HG03354 (cell line): Measurements from ENCODE around the gene PLEKHS1.
"Not testable (repeated sequence)": the region's sequence is repeated elsewhere in the genome, so short reads cannot be mapped to it uniquely, and the experiment has no call there.

ENCODE experiments used
- ATAC-seq: cut with Tn5 transposase; IDR thresholded peaks from one replicate; pipeline ENCODE4 v1.9.1; 2021; ENCODE audit warnings: mild to moderate bottlenecking; ENCODE audit not compliant: unreplicated experiment, poor library complexity, severe bottlenecking

PLEKHS1 gene

DNA sequence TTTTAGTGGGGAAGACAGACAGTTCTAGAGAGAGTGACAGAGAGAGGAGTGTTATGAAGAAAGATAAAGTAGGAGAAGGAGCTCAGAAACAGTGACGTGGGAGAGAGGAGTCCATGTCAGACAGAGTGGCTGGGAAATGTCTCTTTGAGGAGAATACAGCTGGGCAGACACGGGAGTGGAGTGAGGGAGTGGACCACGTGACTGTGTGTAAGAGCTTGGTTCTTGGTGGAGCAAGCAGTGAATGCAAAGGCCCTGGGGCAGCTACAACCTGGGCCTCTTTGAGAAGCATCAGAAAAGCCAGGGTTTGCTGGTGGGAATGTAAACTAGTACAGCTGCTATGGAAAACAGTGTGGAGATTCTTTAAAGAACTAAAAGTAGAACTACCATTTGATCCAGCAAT, 11.9 kb upstream of the PLEKHS1 start:
- no peak for ATAC-seq

DNA sequence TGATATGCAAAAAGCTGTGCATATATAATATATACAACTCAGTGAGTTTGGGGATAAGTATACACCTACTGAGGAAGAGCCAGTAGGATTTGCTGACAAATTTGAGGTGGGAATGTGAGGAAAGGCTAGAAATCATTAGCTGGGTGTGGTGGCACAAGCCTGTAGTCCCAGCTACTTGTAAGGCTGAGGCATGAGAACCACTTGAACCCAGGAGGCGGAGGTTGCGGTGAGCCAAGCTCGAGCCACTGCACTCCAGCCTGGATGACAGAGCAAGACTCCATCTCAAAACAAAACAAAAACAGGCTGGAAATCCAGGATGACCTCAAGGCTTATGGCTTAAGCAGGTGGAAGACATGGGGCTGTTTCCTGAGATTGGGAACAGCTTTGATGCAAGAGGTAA, 10.6 kb upstream of the PLEKHS1 start:
- ATAC-seq = no peak

DNA sequence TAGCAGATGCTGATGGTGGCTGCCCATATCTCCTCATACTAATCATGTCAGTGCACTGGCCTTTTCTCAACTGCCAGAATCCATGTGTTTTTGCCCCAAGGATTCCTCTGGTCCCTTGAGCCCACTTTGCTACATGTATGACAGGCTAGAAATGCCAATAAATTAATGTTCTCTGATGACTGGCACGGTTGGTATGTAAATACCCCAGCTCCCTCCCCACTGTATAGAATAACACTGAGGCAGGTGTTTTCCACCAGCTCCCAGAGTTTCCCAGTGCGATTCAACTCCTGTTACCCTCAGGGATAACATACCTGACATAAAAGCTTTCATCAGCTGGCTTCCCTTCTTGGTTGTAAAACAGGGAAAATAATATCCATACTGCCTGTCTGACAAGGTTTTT, 9.0 kb upstream of the PLEKHS1 start:
- no peak for ATAC-seq

DNA sequence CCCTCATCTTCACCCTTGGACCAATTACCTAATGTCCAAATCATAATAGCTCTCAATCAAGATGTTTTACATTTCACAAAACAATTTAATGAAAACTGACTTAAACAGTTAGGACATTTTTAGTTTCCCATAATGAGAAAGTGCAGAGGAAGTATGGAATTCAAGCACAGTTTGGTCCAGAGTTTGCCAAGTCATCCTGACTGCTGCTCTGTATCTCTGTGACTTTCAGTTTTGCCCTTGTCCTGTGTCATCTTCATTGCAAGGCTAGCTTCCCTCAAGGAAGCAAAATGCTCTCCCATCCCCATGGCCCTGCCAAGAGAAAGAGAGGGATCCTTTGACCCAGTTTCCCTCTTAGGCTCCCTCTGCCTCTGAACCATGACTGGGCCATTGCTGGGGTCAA, 7.9 kb upstream of the PLEKHS1 start:
- ATAC-seq = no peak

DNA sequence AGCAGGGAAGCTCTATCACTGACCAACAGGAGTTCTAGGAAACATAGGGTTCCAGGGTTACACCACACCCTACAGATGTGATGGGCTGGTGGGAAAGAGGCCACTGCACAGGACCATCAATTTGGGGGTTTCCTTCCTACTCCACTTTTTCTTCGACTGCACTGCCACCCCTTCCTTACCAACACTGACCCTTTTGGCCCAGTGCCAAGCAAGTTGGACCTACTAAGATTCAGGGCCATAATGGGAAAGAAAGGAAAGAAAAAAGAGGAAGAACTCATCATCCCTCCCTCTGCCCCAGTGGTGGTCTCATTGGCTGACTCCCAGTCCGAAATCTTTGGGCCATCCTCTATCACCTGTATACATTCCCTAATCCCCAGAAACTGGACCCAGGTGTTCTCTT, 6.1 kb upstream of the PLEKHS1 start:
- ATAC-seq = no peak

DNA sequence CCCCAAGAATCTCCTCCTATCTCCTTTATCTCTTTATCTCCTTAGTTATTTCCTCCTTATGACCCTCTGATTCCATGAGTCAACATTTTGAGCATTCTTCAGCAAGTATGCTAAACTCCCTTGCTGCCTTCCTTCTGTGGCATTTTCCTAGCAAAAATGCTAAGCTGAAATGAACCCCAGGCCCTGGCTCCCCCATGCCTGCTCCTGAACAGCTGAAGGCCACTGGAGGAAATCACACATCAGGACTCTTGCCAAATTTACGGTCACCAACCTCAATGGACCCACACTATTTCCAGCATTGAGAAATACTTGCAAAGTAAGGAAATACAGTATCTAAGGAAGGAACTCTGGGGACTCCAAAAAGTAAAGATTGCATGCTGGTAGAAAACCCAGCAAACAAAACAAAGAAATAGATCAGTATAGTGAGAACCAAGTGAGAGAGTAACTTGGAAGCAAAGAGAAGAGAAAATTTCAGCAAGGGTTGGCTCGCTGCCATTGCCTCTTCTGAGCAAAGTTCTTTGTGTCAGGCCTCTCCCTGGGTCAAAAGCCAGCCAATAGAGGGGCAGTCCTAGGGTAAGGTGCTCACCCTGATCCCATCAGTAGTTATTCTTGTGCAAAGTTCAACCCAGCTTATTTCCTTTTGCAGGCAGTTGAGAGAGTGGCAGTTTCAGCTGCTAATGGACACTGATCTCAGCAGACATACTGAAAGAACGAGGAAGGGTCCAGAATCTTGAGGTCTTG, 5.1 kb upstream of the PLEKHS1 start:
- ATAC-seq = no peak

DNA sequence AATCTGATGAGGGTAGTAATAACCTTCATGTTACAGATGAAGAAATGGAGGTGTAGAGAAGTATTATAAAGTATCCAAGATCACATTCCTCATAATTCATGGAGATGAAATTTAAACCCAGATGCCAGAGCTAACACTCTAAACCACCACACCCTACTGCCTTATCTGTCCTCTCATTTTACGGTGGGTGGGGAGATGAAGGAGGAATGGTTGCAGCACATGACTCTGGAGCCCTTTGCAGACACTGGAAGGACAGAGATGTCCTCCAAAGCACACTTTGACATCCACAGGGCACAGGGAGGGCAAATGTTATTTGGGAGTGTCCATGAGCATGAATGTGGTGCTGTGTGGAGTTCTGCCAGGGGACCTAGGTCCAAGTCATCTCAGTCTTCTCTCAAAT, 1.1 kb downstream of the PLEKHS1 start:
- ATAC-seq = no peak

DNA sequence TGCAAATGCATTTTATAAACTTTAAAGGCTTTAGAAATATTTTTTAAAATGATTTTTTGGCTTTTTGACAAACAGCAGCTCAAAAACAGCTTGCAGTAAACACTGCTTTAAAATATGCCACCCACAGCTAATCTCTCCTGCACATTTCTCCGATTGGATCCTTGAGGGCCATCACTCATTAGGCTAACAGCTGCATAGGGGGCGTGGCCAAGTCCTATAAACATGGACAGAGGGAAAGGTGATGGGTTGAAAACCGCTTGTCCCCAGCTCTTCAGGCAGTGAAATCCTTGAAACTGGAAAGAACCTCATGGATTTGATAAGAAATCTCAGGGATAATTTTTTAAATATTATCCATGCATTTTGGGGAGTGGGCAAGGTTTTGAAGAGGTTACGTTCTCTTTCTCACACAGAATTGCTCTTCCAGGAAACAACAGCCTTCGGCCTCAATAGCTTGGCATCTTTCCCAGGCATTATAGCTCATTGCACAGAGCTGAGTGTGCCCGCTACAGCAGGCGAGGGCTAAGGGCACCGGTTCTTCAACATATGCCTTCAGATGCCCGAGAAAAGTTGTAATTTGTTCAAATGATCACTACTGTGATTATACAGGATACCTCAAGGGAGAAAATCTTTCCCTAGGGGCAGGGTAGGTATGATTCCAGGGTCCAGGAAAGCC, 1.7 kb downstream of the PLEKHS1 start:
- ATAC-seq = no peak

DNA sequence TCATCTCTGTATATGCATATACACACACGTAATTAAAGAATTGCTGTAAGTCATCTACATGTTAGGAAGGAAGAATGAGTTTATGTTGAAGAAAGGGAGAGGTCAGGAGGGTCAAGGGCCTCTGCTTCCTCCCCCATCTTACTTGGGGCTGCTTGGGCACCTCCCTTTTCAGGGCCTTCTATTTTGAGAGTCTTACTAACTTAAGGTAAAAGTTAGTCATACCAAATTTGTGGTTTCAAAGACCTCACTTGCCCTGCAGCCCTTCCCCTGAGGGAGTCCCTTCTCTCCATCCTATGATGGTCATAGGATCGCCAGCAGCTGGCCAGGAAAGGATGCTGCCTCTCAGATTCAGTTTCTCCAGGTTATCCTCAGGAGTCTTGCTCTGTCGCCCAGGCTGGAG, 2.6 kb downstream of the PLEKHS1 start:
- no peak for ATAC-seq

DNA sequence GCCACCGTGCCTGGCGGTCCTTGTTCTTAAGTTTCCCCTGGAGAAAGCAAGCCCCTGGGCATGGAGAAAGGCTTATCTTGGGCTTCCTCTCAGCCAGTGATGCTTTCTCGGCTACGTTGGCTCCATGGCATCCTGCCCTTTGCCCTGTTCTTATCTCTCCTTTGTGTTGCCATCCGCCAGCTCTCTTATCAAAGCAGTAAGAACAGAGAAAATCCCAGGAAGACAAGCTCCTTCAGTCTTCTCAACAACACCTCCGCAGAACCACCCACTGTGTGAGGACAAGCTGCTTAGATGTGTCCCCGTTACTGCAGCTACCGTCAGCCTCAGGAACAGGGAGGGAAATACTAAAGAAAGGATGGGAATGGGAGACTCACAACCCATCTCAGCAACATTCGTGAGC, 3.3 kb downstream of the PLEKHS1 start:
- no peak for ATAC-seq

DNA sequence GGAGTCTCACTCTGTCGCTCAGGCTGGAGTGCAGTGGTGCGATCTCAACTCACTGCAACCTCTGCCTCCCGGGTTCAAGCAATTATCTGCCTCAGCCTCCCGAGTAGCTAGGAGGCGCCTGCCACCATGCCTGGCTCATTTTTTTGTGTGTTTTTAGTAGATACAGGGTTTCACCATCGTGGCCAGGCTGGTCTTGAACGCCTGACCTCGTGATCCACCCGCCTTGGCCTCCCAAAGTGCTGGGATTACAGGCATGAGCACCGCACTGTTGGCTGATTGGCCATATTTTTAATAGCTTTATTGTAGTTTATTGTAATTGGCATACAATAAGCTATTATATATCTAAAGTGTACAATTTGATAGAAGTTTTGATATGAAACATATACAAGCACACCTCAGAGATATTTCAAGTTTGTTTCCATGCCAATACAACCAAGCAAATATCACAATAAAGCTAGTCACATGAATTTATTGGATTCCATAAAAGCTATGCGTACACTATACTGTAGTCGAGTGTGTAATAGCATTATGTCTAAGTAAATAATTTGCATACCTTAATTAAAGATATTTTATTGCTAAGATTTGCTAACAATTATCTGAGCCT, 5.6 kb downstream of the PLEKHS1 start:
- no peak for ATAC-seq

DNA sequence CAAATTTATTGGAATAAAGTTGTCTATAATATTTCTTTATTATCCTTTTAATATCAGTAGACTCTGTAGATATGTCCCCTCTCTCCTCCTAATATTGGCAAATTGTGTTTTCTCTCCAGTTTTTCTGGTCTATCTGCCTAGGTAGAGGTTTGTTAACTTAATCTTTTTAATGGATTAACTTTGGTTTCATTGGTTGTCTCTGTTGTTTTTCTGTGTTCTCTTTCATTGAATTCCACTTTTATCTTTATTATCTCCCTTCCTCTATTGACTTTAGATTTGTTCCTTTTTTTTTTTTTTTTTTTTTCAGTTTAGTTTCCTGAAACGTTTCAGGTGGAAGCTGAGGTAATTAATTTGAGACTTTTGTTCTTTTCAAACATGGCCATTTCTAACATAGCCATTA, 10.6 kb downstream of the PLEKHS1 start:
- ATAC-seq = no peak

DNA sequence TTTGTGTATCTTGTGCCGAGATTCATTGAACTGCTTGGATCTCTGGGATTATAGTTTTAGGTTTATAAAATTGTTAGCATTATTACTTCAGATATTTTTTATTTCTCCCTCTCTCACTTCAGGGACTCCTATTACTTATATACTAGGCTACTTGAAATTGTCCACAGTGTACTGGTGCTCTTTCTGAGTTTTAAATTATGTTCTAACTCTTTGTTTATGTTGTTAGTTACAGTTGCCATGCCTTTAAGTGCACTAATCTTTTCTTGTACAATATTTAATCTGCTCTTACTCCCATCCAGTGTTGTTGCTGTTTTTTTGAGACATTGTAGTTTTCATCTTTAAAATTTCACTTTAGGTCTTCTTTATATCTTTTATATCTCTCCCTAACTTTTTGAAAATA, 13.1 kb downstream of the PLEKHS1 start:
- no peak for ATAC-seq

DNA sequence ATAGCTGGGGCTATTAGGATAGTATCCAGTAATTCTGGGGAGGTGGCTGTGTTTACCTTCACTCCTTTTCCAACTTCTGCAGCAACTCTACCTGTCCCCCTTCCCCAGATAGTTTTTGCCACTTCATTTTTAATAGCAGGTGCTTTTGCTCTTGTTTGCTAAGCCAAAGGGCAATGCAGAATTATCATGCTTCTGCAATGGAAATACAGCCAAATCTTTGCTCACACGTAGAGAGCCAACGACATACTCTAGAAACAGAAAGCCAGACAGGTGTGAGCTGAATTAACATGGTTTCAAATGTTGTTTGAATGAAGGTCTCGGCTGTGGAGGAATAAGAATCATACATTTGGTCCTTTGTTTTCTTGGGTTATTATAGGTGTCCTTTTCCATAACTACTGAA, 14.4 kb downstream of the PLEKHS1 start:
- ATAC-seq = no peak

DNA sequence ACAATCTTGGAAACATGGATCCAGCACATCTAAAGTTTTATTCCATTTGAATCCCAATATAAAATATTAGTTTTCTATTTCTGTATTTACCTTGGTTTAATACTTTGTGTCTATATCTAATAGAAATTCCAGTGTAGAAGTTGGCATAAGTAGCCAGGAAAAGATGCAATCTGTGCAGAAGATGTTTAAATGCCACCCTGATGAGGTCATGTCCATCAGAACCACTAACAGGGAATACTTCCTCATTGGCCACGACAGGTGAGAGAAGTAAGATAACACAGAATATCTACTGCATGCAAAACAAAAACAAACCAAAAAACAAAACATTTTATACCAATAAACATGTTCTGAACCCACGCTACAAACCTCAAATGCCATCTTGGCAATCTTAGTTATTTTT, 15.7 kb downstream of the PLEKHS1 start:
- no peak for ATAC-seq

DNA sequence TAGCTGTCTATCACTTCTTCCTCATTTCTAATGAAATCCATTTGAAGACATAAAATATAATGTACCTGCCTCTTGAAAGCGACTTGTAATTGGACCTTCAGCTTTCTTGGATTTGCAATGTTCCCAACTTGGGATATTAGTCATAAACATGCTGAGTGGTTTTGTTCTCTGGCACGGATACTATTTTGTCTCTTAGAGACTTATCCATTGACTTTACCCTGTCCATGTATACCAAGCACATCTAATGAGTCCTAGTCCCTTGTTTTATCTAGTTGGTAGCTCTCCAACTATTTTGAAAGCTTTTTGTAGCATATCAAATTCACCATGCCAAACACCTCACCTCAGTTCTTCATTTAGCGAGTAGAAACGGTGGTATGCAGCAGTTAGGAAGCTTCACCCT, 18.9 kb downstream of the PLEKHS1 start:
- ATAC-seq = no peak

DNA sequence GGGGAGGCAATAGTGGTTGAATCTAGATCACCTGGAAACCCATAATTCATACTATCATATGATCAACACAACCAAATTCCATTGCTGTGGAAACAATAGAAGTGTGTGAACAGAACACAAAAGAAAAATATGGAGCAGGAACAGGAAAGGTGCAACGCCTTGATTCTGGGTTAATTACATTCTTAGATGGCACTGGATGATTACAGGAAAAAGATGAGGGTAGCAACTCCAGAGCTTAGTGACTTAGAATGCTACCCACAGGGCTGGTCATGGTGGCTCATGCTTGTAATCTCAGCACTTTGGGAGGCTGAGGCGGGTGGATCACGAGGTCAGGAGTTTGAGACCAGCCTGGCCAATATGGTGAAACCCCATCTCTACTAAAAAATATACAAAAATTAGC, 19.6 kb downstream of the PLEKHS1 start:
- not testable (repeated sequence) for ATAC-seq

DNA sequence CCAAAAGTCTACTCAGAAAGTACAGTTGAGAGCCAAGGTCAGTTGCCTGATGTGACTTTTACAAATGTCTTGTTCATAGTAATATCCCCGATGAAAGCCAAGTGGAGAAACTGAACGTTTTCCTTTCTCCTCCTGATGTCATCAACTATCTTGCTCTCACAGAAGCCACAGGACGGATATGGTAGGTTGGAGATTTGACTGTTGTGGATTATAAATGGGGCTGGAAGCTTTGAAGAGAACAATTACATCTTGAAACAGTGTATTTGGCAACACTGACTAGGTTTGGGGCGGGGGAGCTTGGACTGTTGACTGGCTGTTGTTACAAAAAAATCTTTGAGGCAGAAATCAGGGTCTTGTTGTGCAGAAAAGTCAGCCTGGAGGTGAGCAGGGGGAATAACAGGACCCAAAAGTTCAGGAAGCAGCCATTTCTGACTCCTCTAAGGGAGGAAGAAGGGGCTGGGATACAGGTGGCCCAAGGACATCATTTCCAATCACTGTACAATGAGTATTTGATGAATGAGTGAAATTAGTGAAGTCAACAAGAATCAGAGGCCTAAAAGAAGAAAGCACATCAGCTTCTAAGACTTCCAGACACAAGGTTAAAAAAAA, 24.3 kb downstream of the PLEKHS1 start:
- no peak for ATAC-seq

DNA sequence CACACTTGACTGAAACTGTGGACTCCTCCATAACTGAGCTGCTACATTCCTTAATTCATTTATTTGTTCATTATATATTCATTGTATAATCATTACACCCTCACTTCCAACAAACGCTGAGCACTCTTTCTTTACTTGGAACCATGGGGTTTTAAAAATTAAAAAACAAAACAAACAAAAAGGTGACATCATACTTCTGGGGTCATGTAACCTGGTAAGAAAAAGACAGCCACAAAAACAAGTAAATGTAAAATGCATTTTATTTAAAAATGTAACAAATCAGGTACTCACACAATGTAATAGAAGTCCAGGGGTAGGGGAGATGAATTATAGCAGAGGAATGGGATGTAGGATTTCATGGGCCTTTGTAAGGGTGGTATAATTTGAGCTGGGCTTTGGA, 25.1 kb downstream of the PLEKHS1 start:
- no peak for ATAC-seq

DNA sequence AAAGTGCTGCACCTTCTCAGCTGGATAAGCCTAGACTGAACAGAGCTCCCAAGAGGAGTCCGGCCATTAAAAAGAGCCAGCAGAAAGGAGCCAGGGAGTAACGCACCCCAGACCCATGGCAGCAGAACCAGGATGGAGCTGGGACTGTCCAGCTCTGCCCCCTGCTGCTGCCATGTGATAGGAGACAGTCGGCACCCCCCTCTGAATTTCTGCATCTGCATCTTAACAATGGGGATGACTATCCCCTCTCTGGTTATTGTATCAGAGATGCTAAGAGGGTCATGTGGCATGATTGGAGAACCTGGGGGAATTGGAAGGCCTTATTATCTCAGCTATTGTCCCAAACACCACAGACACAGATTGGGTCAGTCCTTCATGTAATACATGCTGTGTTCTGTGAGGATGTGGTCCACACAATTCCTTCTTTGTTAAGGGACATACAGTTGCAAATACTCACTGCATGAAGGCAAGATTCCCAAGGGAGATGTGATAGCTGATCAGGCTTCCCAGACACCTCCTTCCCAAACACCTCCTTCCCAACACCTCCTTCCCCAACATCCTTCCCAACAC, 29.3 kb downstream of the PLEKHS1 start:
- no peak for ATAC-seq

DNA sequence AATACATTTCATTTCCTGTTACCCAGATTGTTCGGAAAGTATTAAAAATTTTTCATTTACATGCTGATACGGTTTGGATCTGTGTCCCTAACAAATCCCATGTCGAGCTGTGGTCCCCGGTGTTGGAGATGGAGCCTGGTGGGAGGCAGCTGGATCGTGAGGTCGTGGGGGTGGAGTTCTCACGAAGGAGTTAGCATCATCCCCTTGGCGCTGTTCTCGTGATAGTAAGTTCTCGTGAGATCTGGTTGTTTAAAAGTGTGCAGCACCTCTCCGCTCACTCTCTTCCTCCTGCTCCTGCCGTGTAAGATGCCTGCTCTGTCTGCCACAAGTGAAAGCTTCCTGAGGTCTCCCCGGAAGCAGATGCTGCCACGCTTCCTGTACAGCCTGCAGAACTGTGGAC, 30.9 kb downstream of the PLEKHS1 start:
- ATAC-seq = no peak
